Measurements from ENCODE around the gene CHD5.
"Not testable (repeated sequence)": the region's sequence is repeated elsewhere in the genome, so short reads cannot be mapped to it uniquely, and the experiment has no call there.

Gene CHD5

DNA sequence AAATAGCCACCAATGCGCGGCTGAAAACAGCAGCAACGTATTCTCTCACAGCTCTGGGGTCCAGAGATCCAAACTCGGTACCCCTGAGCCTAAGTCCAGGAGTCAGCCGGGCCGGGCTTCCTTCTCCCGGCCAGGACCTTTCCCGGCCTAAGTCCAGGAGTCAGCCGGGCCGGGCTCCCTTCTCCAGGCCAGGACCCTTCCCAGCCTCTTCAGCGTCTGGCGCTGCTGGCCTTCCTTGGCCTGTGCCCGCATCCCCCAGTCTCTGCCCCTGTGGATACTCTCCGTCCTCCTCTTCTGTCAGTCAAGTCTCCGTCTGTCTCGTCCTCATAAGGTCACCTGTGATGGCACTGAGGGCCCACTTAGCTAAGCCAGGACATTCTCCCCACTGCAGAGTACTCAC lies 102.2 kb downstream of the CHD5 start:
- TF ChIP-seq, protein P1, sequence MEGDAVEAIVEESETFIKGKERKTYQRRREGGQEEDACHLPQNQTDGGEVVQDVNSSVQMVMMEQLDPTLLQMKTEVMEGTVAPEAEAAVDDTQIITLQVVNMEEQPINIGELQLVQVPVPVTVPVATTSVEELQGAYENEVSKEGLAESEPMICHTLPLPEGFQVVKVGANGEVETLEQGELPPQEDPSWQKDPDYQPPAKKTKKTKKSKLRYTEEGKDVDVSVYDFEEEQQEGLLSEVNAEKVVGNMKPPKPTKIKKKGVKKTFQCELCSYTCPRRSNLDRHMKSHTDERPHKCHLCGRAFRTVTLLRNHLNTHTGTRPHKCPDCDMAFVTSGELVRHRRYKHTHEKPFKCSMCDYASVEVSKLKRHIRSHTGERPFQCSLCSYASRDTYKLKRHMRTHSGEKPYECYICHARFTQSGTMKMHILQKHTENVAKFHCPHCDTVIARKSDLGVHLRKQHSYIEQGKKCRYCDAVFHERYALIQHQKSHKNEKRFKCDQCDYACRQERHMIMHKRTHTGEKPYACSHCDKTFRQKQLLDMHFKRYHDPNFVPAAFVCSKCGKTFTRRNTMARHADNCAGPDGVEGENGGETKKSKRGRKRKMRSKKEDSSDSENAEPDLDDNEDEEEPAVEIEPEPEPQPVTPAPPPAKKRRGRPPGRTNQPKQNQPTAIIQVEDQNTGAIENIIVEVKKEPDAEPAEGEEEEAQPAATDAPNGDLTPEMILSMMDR (IDR thresholded peaks at IDR 0.05; ENCODE audit: low read depth, low read length): no peak
- no peak for DNase-seq (ENCODE audit: low read depth, low spot score)
- H3K4me3 ChIP-seq (ENCODE audit: low read depth, low read length): no peak overlapping the region
- in situ Hi-C loops (cut with HindIII; ENCODE audit: low sequenced_read_pairs): no loop called here

GRCh38 chr1:6077506-6077905 lies 102.6 kb downstream of the CHD5 start:
- no peak overlapping the region for H3K4me3 ChIP-seq (ENCODE audit: low read depth, low read length)
- TF ChIP-seq, protein P1 (IDR thresholded peaks at IDR 0.05; ENCODE audit: low read depth, low read length): no peak
- no peak for DNase-seq (ENCODE audit: low read depth, low spot score)
- in situ Hi-C loops (cut with HindIII; ENCODE audit: low sequenced_read_pairs): no loop called here

DNA sequence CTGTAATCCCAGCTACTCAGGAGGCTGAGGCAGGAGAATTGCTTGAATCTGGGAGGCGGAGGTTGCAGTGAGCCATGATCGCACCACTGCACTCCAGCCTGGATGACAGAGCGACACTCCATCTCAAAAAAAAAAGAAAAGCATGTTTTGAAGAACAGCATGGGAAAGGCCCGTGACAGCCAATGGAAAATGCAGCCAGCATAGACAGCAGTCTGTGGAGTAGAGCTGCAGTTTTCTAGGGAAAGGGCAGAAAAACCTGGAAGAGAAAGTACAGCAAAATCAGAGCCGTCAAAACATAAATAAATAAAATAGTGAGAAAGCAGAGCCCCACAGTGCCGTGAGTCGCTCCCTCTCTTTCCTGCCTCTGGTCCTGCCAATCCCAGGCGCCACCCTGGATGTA lies 103.1 kb downstream of the CHD5 start:
- H3K4me3 ChIP-seq (ENCODE audit: low read depth, low read length); in situ Hi-C loops (cut with HindIII; ENCODE audit: low sequenced_read_pairs); DNase-seq (ENCODE audit: low read depth, low spot score): not testable (repeated sequence)

- no peak for DNase-seq (ENCODE audit: low read depth, low spot score)
- no peak overlapping the region for H3K4me3 ChIP-seq (ENCODE audit: low read depth, low read length)
- in situ Hi-C loops (cut with HindIII; ENCODE audit: low sequenced_read_pairs): no loop called here
- TF ChIP-seq, protein P1 (IDR thresholded peaks at IDR 0.05; ENCODE audit: low read depth, low read length): no peak
Observed at GRCh38 chr1:6075748-6076147, 104.4 kb downstream of the CHD5 start.

- DNase-seq (ENCODE audit: low read depth, low spot score): no peak
- in situ Hi-C loops (cut with HindIII; ENCODE audit: low sequenced_read_pairs): no loop called here
- TF ChIP-seq, protein P1 (IDR thresholded peaks at IDR 0.05; ENCODE audit: low read depth, low read length): no peak
- no peak overlapping the region for H3K4me3 ChIP-seq (ENCODE audit: low read depth, low read length)
Observed at GRCh38 chr1:6074192-6074901, 105.8 kb downstream of the CHD5 start.

- in situ Hi-C loops (cut with HindIII; ENCODE audit: low sequenced_read_pairs): no loop called here
- TF ChIP-seq, protein P1 (IDR thresholded peaks at IDR 0.05; ENCODE audit: low read depth, low read length): no peak
- no peak overlapping the region for H3K4me3 ChIP-seq (ENCODE audit: low read depth, low read length)
Observed at GRCh38 chr1:6073480-6074053, 106.6 kb downstream of the CHD5 start.

GRCh38 chr1:6072774-6073479 lies 107.2 kb downstream of the CHD5 start:
- H3K4me3 ChIP-seq (ENCODE audit: low read depth, low read length): no peak overlapping the region
- DNase-seq (ENCODE audit: low read depth, low spot score): no peak
- in situ Hi-C loops (cut with HindIII; ENCODE audit: low sequenced_read_pairs): no loop called here
- TF ChIP-seq, protein P1 (IDR thresholded peaks at IDR 0.05; ENCODE audit: low read depth, low read length): no peak

More at GRCh38 chr1:6073480-6074053, 106.6 kb downstream of the CHD5 start:
- DNase-seq (ENCODE audit: low read depth, low spot score): no peak

Measured in astrocyte of the spinal cord (primary cell).